Measurements from ENCODE around the gene TUBA3E.
"Not testable (repeated sequence)": the region's sequence is repeated elsewhere in the genome, so short reads cannot be mapped to it uniquely, and the experiment has no call there.

Gene TUBA3E

DNA sequence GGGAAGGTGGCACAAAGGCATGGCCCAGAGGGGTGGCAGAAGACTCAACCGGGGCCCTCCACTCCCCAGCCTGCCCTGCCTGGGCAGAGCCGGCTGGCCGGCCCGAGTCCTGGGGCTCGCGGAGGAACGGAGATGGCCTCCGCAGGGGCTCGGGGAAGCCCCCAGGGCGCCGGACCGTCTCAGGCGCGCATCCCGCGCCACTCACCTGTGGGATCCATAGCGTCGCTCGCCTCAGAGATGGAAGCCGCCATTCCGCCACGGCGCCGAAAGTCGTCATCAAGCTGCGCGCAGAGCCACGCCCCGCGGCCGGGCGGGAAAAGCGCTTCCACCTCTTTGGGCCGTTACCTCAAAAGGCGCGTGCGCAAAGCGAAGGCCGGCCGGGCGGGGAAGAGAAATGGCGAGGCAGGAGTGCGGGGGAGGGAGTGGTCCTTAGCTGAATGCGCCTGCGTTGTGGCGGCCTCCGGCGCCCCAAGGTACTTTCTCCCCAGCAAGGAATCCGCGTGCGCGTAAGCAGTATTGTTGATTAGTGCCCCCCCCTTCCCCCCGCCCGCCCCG, 16.8 kb downstream of the TUBA3E start, which contains the start of gene SMPD4:
Gene SMPD4 (minus strand): TSS at position 278 of the 555 bp plus-strand sequence. CDS start 5,010 bp downstream, outside the sequence.
- TF ChIP-seq, protein P1, sequence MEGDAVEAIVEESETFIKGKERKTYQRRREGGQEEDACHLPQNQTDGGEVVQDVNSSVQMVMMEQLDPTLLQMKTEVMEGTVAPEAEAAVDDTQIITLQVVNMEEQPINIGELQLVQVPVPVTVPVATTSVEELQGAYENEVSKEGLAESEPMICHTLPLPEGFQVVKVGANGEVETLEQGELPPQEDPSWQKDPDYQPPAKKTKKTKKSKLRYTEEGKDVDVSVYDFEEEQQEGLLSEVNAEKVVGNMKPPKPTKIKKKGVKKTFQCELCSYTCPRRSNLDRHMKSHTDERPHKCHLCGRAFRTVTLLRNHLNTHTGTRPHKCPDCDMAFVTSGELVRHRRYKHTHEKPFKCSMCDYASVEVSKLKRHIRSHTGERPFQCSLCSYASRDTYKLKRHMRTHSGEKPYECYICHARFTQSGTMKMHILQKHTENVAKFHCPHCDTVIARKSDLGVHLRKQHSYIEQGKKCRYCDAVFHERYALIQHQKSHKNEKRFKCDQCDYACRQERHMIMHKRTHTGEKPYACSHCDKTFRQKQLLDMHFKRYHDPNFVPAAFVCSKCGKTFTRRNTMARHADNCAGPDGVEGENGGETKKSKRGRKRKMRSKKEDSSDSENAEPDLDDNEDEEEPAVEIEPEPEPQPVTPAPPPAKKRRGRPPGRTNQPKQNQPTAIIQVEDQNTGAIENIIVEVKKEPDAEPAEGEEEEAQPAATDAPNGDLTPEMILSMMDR (conservative IDR thresholded peaks at IDR 0.05; ENCODE audit: low read depth, low read length): no peak
- peak; percentile 97 for DNase-seq (ENCODE audit: low read depth)
- peak within 1 kb of the TSS; percentile 91 for H3K4me3 ChIP-seq (ENCODE audit: low read depth, low read length)

DNA sequence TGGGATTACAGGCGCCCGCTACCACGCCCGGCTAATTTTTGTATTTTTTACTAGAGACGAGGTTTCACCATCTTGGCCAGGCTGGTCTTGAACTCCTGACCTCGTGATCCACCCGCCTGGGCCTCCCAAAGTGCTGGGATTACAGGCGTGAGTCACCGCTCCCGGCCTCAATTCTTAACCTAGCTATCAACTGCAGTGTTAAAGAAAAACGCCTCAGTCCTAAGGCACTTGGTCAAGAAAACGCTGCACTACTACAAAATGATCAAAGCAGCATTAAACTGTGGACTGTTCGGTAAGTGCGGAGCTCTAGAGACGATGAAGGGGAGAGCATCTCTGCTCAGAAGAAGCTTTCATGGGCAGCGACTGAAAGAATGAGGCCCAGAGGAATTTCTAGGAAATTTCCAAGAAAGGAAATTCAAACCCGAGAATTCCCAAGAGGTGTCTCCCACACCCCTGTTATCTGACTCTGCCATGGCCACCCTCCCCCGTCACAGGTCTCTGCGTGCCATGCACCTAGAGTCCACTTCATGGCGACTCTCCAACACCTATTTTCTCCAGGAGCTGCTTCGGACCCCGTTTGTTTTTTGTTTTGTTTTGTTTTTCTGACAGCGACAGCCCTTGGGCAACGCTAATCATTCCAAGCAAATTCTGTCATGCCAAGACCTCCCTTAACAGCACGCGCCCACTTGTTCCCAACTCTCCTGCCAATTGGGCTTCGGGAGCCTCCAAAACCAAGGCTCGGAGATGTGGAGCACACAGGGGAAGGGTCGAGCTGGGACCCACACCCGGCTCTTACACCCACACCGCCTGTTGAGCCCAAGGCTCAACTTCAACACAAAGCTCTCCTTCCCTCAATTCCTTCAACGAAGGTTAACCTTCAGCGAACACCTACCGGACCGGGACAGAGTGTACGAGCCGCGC, 17.6 kb downstream of the TUBA3E start:
- peak; percentile 14 for DNase-seq (ENCODE audit: low read depth)
- peak overlapping the region; percentile 91 for H3K4me3 ChIP-seq (ENCODE audit: low read depth, low read length)

DNA sequence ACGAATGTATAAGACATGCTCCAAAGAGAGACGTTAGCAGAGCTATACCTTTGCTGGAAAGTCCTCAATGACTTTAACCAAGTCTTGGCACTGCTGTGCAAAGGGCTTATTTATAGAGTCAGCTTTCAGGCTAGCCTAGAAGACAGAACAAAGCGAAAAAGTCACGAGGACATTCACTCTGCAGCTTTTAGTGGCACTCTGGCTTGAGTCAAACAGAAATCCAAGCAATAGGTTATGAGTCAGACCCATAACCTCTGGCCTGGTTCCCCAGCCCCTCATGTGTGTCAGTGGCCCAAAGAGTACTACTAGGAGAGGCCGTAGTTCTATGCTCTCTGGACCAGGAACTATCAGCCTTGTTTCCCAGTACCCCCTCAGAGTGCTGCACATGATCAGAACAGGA, 23.4 kb downstream of the TUBA3E start:
- not testable (repeated sequence) for DNase-seq (ENCODE audit: low read depth); H3K4me3 ChIP-seq (ENCODE audit: low read depth, low read length)

DNA sequence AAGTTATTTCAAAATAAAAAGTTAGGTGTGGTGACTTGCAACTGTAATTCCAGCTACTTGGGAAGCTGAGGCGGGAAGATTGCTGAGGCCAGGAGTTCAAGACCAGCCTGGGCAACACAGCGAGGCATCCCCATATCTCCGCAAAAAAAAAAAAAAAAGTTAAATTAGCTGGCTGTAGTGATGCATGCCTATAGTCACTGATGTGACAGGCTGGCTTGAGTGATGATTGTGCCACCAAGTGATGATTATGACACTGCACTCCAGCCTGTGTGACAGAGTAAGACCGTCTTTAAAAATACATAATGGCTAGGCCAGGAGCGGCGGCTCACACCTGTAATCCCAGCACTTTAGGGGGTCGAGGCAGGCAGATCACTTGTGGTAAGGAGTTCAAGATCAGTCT, 28.3 kb downstream of the TUBA3E start:
- H3K4me3 ChIP-seq (ENCODE audit: low read depth, low read length): no peak overlapping the region
- TF ChIP-seq, protein P1 (conservative IDR thresholded peaks at IDR 0.05; ENCODE audit: low read depth, low read length): no peak
- DNase-seq (ENCODE audit: low read depth): no peak

DNA sequence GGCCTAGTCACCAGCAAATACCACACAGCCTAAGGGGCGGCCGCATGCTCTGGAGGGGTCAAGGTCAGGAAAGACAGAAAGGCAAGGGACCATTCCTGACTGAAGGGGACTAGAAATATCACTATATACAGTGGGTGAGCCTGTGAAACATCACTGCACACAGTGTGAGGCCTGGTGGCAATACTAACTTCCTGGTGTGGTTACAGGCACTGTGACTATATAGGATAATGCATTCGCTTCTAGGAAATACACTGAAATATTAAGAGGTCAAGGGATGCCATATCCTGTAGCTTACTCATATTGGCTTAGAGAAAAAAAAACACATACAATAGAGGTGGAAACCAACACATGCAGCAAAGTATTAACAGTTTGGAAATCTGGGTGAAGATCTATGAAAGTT, 29.1 kb downstream of the TUBA3E start:
- H3K4me3 ChIP-seq (ENCODE audit: low read depth, low read length): not testable (repeated sequence)
- DNase-seq (ENCODE audit: low read depth): peak; percentile 12

DNA sequence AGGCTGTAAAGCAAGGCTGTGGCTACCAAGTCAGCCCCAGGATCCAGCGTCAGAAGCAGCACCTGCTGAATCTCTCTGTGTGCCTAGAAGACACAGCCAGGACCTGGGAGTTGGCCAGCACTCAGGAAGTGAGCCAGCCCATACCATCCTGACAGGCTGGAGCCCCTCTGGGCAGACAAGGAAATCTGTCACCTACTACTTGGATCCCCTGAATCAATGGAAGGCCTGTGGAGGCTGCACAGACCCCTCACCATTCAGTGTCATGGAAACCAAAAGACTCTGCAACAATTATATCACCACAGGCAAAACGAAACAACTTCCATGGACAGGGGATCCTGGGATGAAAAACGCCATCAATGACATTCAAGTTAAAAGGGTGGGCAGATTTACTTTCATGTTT, 31.6 kb downstream of the TUBA3E start:
- not testable (repeated sequence) for H3K4me3 ChIP-seq (ENCODE audit: low read depth, low read length); DNase-seq (ENCODE audit: low read depth)

DNA sequence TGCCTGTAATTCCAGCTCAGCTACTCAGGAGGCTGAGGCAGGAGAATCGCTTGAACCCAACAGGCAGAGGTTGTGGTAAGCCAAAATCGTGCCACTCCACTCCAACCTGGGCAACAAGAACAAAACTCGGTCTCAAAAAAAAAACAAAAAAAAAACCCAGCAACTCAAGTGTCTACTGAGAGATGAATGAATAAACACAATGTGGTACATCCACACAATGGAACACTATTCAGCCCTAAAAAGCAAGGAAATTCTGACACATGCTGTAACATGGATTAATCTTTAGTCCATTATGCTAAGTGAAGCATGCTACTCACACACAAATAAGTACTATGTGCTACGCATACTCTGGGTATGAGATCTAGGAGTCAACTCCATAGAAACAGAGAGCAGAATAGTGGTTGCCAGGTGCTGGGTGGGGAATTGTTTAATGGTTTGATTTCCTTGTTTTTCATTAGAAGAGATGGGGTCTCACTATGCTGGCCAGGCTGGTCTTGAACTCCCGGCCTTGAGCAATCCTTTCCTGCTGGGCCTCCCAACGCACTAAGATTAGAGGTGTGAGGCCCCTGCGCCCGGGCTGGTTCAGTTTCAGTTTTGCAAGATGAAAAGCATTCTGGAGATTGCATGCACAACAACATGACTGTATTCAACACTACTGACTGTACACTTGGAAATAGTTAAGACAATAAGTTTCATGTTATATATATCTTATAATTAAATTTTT, 32.8 kb downstream of the TUBA3E start:
- DNase-seq (ENCODE audit: low read depth): no peak
- no peak overlapping the region for H3K4me3 ChIP-seq (ENCODE audit: low read depth, low read length)
- TF ChIP-seq, protein P1 (conservative IDR thresholded peaks at IDR 0.05; ENCODE audit: low read depth, low read length): no peak

DNA sequence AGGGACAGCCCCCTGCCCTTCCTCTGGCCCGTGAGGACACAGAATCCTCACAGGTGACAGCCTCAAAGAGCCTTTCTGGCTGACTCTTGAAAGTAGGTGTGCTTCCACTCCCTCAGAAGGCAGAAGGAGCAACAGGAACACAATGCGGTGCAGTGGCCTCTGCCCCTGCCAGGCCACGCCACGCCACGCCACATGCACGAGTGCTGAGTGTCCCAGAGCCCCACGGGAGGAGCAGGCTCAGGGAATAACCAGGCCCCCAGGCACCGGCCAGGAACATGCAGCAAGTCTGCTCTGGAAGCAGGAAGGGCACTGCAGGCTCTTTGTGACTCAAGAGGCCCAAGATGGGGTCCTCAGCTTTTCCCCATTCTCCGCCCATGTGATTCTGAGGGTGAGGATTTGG, 35.3 kb downstream of the TUBA3E start:
- TF ChIP-seq, protein P1 (conservative IDR thresholded peaks at IDR 0.05; ENCODE audit: low read depth, low read length): no peak
- no peak overlapping the region for H3K4me3 ChIP-seq (ENCODE audit: low read depth, low read length)
- DNase-seq (ENCODE audit: low read depth): no peak

DNA sequence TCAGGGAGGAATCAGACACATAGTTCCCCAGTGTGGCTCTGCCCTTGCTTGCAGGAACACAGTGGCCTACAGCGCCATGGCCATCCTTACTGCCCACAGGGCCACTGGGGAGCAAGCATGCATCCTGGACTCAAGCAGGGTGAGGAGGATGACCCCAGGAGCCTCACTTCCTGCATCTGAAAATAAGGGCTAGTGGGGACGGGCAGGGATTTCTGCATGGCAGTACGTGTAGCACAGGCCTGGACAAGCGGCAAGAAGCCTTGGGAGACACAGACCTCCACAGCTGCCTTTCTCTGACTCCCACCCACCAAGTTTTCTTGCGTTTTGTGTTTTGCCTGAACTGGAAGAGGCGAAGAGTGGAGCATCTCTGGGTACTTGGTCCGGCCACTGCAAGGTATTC, 35.8 kb downstream of the TUBA3E start:
- H3K4me3 ChIP-seq (ENCODE audit: low read depth, low read length); DNase-seq (ENCODE audit: low read depth): not testable (repeated sequence)

Measured in choroid plexus epithelial cell (primary cell).